ENCODE results near the gene LSR.

DNA sequence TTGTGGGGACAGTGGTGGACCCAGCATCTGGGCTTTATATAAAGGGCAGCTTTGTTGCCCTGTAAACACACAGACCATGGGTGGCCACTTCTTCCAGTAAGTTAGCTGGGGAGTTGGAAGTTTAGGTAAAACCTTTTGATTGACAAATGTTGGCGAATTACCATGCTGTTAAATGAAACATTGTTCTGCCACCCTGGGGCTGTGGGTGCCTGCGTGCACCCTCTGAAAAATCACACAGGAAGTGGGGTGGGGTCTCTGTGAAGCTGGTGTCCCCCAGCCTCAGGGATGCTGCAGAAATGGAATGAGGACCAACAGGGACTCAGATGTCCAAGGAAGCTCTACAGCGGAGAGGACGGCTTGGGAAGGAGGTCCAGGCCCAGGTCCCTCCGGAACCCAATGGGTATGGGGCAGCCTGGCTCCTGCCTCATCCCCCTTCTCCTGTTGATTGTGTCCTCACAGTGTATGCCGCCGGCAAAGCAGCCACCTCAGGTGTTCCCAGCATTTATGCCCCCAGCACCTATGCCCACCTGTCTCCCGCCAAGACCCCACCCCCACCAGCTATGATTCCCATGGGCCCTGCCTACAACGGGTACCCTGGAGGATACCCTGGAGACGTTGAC, 17.2 kb downstream of the LSR start:
- TF ChIP-seq ZFX (IDR thresholded peaks at IDR 0.05) = no peak
- TF ChIP-seq, protein P1, sequence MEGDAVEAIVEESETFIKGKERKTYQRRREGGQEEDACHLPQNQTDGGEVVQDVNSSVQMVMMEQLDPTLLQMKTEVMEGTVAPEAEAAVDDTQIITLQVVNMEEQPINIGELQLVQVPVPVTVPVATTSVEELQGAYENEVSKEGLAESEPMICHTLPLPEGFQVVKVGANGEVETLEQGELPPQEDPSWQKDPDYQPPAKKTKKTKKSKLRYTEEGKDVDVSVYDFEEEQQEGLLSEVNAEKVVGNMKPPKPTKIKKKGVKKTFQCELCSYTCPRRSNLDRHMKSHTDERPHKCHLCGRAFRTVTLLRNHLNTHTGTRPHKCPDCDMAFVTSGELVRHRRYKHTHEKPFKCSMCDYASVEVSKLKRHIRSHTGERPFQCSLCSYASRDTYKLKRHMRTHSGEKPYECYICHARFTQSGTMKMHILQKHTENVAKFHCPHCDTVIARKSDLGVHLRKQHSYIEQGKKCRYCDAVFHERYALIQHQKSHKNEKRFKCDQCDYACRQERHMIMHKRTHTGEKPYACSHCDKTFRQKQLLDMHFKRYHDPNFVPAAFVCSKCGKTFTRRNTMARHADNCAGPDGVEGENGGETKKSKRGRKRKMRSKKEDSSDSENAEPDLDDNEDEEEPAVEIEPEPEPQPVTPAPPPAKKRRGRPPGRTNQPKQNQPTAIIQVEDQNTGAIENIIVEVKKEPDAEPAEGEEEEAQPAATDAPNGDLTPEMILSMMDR (conservative IDR thresholded peaks at IDR 0.05) = no peak
